Measurements from ENCODE around the gene EIF2S3B.

The EIF2S3B gene

GRCh38 chr12:10554228-10554755, 48.6 kb downstream of the EIF2S3B start:
- DNase-seq (ENCODE audit: low read depth): no peak
- TF ChIP-seq, protein P1, sequence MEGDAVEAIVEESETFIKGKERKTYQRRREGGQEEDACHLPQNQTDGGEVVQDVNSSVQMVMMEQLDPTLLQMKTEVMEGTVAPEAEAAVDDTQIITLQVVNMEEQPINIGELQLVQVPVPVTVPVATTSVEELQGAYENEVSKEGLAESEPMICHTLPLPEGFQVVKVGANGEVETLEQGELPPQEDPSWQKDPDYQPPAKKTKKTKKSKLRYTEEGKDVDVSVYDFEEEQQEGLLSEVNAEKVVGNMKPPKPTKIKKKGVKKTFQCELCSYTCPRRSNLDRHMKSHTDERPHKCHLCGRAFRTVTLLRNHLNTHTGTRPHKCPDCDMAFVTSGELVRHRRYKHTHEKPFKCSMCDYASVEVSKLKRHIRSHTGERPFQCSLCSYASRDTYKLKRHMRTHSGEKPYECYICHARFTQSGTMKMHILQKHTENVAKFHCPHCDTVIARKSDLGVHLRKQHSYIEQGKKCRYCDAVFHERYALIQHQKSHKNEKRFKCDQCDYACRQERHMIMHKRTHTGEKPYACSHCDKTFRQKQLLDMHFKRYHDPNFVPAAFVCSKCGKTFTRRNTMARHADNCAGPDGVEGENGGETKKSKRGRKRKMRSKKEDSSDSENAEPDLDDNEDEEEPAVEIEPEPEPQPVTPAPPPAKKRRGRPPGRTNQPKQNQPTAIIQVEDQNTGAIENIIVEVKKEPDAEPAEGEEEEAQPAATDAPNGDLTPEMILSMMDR (conservative IDR thresholded peaks at IDR 0.05; ENCODE audit: low read depth, low read length): no peak
- H3K4me3 ChIP-seq (ENCODE audit: low read length): no peak overlapping the region

GRCh38 chr12:10554756-10555481, 49.2 kb downstream of the EIF2S3B start:
- H3K4me3 ChIP-seq (ENCODE audit: low read length): no peak overlapping the region
- no peak for DNase-seq (ENCODE audit: low read depth)
- TF ChIP-seq, protein P1 (conservative IDR thresholded peaks at IDR 0.05; ENCODE audit: low read depth, low read length): no peak

DNA sequence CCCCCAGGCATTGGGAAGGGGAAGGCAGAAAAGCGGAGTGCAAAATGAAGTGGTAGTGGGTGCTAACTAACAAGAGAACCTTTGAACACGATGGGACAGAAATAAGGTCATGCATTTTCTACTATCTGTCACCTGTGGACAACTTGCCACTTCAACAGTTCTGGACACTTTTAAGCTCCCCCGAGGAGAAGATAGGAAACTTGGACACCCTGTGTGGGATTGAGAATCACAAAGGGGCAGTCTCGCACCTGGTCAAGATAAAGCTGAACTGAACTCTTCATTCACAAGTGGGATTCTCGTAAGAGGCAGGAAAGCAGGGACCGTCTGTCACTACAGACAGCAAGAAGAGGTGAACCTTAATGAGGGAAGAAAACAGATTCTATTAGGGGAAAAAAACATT, 51.6 kb downstream of the EIF2S3B start:
- TF ChIP-seq, protein P1 (conservative IDR thresholded peaks at IDR 0.05; ENCODE audit: low read depth, low read length): no peak
- H3K4me3 ChIP-seq (ENCODE audit: low read length): no peak overlapping the region
- no peak for DNase-seq (ENCODE audit: low read depth)

GRCh38 chr12:10557766-10558165, 52.1 kb downstream of the EIF2S3B start:
- TF ChIP-seq, protein P1 (conservative IDR thresholded peaks at IDR 0.05; ENCODE audit: low read depth, low read length): no peak
- no peak for DNase-seq (ENCODE audit: low read depth)
- H3K4me3 ChIP-seq (ENCODE audit: low read length): no peak overlapping the region
